Suprapubic skin (tissue), 4 donors: ENCODE data around the gene POC1A. TPM values are rescaled to one million over a fixed set of nuclear protein-coding genes. Genes with fewer than 3 reads are reported as not detected.

Source experiments
- DNase-seq, 2 donors: peaks; one replicate each; pipeline ENCODE4 v3.0.0-alpha.2; 2019; ENCODE audit warnings: low spot score in 2 of 2
- H3K27ac ChIP-seq: fragments of 200-600 bp; sonication (generic); one replicate; pipeline ENCODE4 v1.5.1; 2019
- H3K27me3 ChIP-seq: fragments of 200-600 bp; sonication (generic); one replicate; pipeline ENCODE4 v1.5.1; 2019
- H3K36me3 ChIP-seq: fragments of 200-600 bp; sonication (generic); one replicate; pipeline ENCODE4 v1.5.1; 2019
- H3K4me1 ChIP-seq: fragments of 200-600 bp; sonication (generic); one replicate; pipeline ENCODE4 v1.5.1; 2019
- H3K4me3 ChIP-seq: fragments of 200-600 bp; sonication (generic); one replicate; pipeline ENCODE4 v1.5.1; 2019; ENCODE audit warnings: mild to moderate bottlenecking
- H3K9me3 ChIP-seq: fragments of 200-600 bp; sonication (generic); one replicate; pipeline ENCODE4 v1.5.1; 2019
- CTCF ChIP-seq, 2 donors: fragments of 200-600 bp in 1 of 2; fragments of 450-650 bp in 1 of 2; sonication (generic) in 1 of 2; IDR thresholded peaks; one replicate each; pipeline ENCODE4 v1.5.1; 2016 to 2019; ENCODE audit warnings: antibody characterized with exemption in 2 of 2, mild to moderate bottlenecking in 1 of 2, moderate library complexity in 1 of 2
- EP300 ChIP-seq: sonication (generic); formaldehyde crosslinking; IDR thresholded peaks from one replicate; pipeline ENCODE4 v1.6.1; 2017; ENCODE audit warnings: antibody characterized with exemption
- POLR2A ChIP-seq, 2 donors: fragments of 450-650 bp; IDR thresholded peaks; one replicate each; pipeline ENCODE4 v1.6.1; 2017; ENCODE audit warnings: antibody characterized with exemption in 2 of 2, mild to moderate bottlenecking in 2 of 2, moderate library complexity in 2 of 2
- POLR2AphosphoS5 ChIP-seq, 3 donors: sonication (generic); formaldehyde crosslinking; IDR thresholded peaks; one replicate each; pipeline ENCODE4 v1.6.1; 2017; ENCODE audit warnings: antibody characterized with exemption in 3 of 3
- WGBS: methylation state at CpG from one replicate; pipeline ENCODE4 v1.1.5; 2018; 5-methylcytosine and 5-hydroxymethylcytosine counted together
- total RNA-seq, 4 donors: library from RNA; depleted of rRNA; stranded (reverse); fragments of >200 nt; gene quantifications; one replicate each; pipeline ENCODE4 v1.1.0, GENCODE V29; 2016

Gene POC1A
- total RNA-seq, 4 donors from 2014 or later, result 1.1 to 4.8 (median 1.6) TPM

GRCh38 chr3:52184690-52185089 lies 30.5 kb upstream of the POC1A start:
- Histone ChIP-seq H3K27me3 (no peaks in the 10 kb centered on the region), H3K4me3 (no peak overlapping the region), H3K4me1 (peaks cover 4% of the 10 kb centered on the region), H3K27ac (no peak overlapping the region), H3K9me3 (no peaks in the 10 kb centered on the region), H3K36me3 (no peaks in the 10 kb centered on the region)
- DNase-seq, result peak in 1 of 2 donors; percentile 39
- TF ChIP-seq POLR2A (IDR thresholded peaks at IDR 0.05) (no peak), CTCF (IDR thresholded peaks at IDR 0.05) (no peak), EP300 (no peak), POLR2AphosphoS5 (IDR thresholded peaks at IDR 0.05) (no peak)
- WGBS, result 98% methylated on average over 8 of the region's 8 CpGs

- peak in 1 of 2 donors; percentile 29 for DNase-seq
- TF ChIP-seq CTCF (IDR thresholded peaks at IDR 0.05), result no peak
- no peak for TF ChIP-seq POLR2AphosphoS5 (IDR thresholded peaks at IDR 0.05)
- no peak for TF ChIP-seq POLR2A (IDR thresholded peaks at IDR 0.05)
- no peak for TF ChIP-seq EP300
- Histone ChIP-seq H3K4me3 (no peak overlapping the region), H3K9me3 (no peaks in the 10 kb centered on the region), H3K27me3 (no peaks in the 10 kb centered on the region), H3K27ac (no peak overlapping the region), H3K36me3 (no peaks in the 10 kb centered on the region), H3K4me1 (no peaks in the 10 kb centered on the region)
- 80% methylated on average over 7 of the region's 7 CpGs for WGBS
These were observed 29.7 kb upstream of the POC1A start for GRCh38 chr3:52183786-52184445.

- no peak overlapping the region for H3K27ac ChIP-seq
These were observed 28.5 kb upstream of the POC1A start for GRCh38 chr3:52182691-52183090.

GRCh38 chr3:52182196-52182595 lies 28.0 kb upstream of the POC1A start:
- peak in 1 of 2 donors; percentile 58 for DNase-seq
- H3K27me3 ChIP-seq, result no peaks in the 10 kb centered on the region
- H3K4me3 ChIP-seq, result no peak overlapping the region
- WGBS, result no CpG with 5 or more reads among the region's 5 CpGs
- H3K4me1 ChIP-seq, result peaks cover 4% of the 10 kb centered on the region
- no peak overlapping the region for H3K27ac ChIP-seq
- TF ChIP-seq EP300 (no peak), CTCF (IDR thresholded peaks at IDR 0.05) (no peak), POLR2A (IDR thresholded peaks at IDR 0.05) (no peak), POLR2AphosphoS5 (IDR thresholded peaks at IDR 0.05) (no peak)
- no peaks in the 10 kb centered on the region for H3K9me3 ChIP-seq
- H3K36me3 ChIP-seq, result no peaks in the 10 kb centered on the region

More at GRCh38 chr3:52182691-52183090, 28.5 kb upstream of the POC1A start:
- Histone ChIP-seq H3K4me1 (no peaks in the 10 kb centered on the region), H3K27me3 (no peaks in the 10 kb centered on the region), H3K9me3 (no peaks in the 10 kb centered on the region), H3K4me3 (no peak overlapping the region), H3K36me3 (no peaks in the 10 kb centered on the region)
- TF ChIP-seq EP300 (no peak), POLR2AphosphoS5 (IDR thresholded peaks at IDR 0.05) (no peak), CTCF (IDR thresholded peaks at IDR 0.05) (no peak), POLR2A (IDR thresholded peaks at IDR 0.05) (no peak)
- WGBS, result 80% methylated on average over 4 of the region's 4 CpGs
- peak in 1 of 2 donors; percentile 18 for DNase-seq

GRCh38 chr3:52181543-52181942 lies 27.3 kb upstream of the POC1A start:
- WGBS, result 50% methylated on average over 3 of the region's 4 CpGs
- Histone ChIP-seq H3K27ac (no peak overlapping the region), H3K4me1 (peaks cover 10% of the 10 kb centered on the region), H3K27me3 (no peaks in the 10 kb centered on the region), H3K4me3 (no peak overlapping the region), H3K36me3 (no peaks in the 10 kb centered on the region), H3K9me3 (no peaks in the 10 kb centered on the region)
- DNase-seq, result peak in 1 of 2 donors; percentile 32
- TF ChIP-seq POLR2A (IDR thresholded peaks at IDR 0.05), result no peak
- TF ChIP-seq CTCF (IDR thresholded peaks at IDR 0.05), result no peak
- no peak for TF ChIP-seq EP300
- no peak for TF ChIP-seq POLR2AphosphoS5 (IDR thresholded peaks at IDR 0.05)
